Activated CD4-positive, alpha-beta T cell treated with anti-CD3 and anti-CD28 coated beads for 48 hours (primary cell): ENCODE measurements around the gene DPYD.

Source experiments
- DNase-seq: peaks from one replicate; pipeline ENCODE4 v3.0.0-alpha.2; 2020

The DPYD gene

DNA sequence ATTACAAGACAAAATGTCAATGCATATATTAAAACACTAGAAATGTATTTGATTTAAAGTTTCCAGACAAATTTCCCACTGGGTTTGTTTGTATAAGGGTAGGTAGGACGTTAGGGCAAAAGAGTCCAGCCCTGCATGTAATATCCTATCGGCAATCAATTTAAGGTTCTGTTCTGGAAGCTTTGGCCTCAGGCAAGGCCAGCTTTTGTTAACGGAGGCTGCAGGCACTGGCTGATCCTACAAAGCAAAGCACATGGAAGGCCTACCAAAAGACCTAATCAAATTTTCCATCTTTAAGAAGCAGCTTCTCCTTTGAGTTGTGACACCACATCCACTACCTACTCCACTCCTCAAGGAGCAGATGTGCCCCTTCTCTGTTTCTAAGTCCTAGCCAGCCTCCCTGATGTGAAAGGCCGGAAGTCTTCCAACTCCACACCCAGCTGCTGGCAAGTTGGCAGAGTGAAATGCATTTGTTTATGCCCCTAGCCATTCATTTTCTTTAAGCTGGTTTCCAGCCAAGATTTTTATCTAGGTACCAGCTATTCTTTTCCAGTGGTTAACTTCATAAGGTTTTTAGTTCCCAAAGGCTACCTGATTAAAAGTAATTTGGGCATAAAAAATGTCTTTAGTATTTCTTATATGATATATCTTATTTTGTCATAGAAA lies 746.7 kb downstream of the DPYD start:
- DNase-seq = no peak

DNA sequence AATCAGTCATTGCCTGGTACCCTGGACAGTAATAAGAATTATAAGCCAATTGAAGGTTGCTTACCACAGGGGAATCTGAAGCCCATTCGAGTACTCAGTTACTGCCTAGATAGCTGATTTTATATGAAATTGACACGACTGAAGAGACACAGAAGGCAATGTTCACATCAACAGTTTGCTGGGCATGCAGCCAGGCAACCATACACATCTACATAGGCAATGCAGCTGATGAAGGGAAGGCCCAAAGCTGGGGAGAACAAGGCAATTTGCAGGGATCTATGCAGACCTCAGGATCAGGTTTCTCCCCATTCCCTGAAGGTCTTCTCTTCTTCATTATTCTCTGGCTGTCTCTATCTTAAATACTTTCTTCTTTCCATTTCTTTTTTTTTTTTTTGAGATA lies 750.5 kb downstream of the DPYD start:
- no peak for DNase-seq

- DNase-seq = no peak
Measured at GRCh38 chr1:97168056-97168455, 752.8 kb downstream of the DPYD start.

GRCh38 chr1:97167246-97167645 lies 753.6 kb downstream of the DPYD start:
- DNase-seq = no peak

GRCh38 chr1:97166626-97167025 lies 754.2 kb downstream of the DPYD start:
- no peak for DNase-seq

DNA sequence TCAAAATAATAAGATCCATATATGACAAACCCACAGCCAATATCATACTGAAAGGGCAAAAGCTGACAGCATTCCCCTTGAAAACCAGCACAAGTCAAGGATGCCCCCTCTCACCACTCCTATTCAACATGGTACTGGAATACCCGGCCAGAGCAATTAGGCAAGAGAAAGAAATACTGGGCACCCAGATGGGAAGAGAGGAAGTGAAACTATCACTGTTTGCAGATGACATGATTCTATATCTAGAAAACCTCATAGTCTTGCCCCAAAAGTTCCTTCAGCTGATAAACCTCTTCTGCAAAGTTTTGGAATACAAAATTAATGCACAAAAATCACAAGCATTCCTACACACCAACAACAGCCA lies 756.6 kb downstream of the DPYD start:
- no peak for DNase-seq

- DNase-seq = no peak
Measured at GRCh38 chr1:97163591-97164275, 757.1 kb downstream of the DPYD start.

- no peak for DNase-seq
Measured at GRCh38 chr1:97160818-97161217, 760.0 kb downstream of the DPYD start.

GRCh38 chr1:97159342-97159741 lies 761.5 kb downstream of the DPYD start:
- no peak for DNase-seq

- no peak for DNase-seq
Measured at GRCh38 chr1:97158691-97159096, 762.1 kb downstream of the DPYD start.

DNA sequence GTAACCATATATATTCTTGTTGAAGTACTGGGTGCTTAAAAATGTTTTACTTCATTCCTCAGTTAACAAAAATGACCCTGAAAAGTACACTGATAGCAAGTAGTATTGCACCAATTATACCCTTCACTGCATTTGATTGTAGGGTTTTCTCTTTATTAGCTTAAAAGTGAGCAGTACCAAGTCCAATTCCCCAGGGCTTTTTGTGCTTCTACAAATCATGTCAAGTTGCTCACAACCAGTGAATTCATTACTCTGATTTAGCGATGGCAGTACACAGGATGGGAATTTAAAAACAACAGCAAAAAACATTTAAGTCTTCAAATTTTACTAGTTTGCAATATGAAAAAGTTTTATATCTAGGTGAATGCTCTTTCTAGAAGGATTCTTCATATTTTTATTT lies 762.8 kb downstream of the DPYD start:
- no peak for DNase-seq

DNA sequence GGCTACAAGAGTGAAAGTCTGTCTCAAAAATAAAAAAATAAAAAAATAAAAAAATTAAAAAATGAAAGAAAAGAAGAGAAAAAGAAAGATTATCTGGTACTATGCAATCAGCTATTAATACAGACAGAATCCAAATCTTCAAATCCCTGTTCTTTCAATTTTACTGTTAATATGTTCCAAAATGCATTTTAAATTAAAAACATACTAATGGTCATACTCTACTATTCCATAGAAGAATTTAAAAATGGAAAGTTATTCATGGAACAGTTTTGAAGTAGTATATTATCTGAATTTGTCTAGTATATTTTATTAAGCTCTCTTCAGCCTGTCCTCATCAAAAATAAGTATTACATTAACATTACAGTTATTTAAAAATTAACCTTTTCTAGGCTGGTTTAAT lies 769.2 kb downstream of the DPYD start:
- DNase-seq = no peak

GRCh38 chr1:97145321-97145956 lies 775.4 kb downstream of the DPYD start:
- DNase-seq = no peak

- no peak for DNase-seq
Measured at GRCh38 chr1:97144527-97144926, 776.3 kb downstream of the DPYD start.

- no peak for DNase-seq
Measured at GRCh38 chr1:97143236-97143882, 777.5 kb downstream of the DPYD start.

DNA sequence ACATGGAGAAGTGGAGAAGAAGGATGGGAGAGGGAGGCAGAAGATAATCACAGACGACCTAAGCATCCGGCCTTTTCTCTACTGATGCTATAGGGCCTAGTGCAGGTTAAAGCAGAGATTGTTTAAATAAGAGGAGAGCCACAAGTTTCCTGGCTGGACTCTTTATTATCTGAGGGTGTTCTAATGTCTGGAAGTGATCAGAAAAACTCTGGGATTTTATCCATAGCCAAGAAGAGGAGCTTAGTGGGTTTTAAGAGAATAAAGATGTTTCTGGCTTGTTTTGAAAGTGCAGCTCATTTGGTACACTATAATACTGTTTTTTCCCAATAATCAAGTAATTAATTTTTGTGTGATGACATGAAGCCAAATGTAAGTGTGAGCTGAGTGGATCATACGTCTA lies 780.2 kb downstream of the DPYD start:
- DNase-seq = no peak

DNA sequence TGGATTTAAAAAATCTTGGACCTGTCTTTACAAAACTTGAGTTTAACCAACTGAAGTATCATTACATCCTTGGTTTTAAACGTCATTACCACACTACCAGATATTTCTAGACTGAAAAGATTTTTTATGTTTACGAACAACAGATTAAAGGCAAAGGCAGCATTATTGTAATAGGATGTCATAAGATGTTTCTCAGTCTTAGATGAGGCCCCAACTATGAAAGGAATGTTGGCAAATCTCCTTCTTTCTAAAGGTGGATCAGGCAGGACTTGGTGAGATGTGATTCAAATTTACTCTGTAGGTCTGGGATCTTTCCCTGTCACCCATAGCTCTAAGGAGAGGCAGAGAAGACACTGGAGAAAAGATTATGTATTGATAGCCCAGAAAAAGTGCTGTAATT lies 781.3 kb downstream of the DPYD start:
- DNase-seq = no peak

- no peak for DNase-seq
Measured at GRCh38 chr1:97138515-97139032, 782.3 kb downstream of the DPYD start.

DNA sequence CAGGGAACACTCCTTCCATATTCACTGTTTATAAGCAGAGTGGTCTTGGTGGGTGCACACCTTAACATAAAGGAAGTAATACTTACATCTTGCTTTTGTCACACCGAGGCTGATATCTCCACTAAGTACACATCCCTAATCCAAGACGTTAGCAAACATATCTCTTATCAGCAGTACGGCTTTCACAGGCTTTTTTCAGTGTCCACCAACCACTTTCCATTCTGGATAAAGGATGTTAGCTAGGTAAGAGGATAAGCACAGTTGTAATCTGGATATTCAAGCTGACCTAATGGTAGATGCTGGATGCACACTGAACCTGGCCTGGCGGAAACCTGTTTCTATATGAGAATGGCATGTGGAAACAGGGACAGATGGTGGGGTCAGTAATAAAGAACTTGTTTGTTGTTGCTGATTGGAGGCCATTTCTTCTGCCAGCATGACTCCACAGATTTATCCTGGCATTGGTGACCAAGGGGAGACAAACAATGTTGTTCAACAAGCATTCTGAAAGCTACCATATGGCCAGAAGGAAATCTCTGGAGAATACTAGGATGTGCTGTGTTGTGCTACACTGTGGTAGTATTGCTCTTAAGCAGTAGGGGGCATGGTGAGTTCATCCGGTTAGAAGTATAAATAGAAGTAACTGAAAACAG lies 782.8 kb downstream of the DPYD start:
- peak; percentile 11 for DNase-seq

DNA sequence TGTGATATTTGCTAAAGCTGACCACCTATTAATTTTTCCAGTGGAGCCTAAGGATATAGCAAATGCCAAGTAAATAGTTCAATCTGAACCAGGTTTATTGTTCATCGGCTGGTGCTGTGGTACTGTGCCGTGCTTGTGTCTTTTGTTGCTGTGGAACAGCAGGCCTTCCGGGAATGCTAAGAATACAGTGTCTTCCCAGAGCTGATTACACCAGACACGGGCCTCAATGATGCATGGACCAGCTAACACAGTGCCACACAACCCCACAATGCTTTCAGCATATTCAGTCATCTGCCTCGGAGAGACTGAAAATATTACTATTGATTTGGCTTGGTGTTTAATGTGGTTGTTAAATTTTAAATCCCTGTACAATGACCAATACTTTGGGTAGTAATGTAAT lies 783.8 kb downstream of the DPYD start:
- no peak for DNase-seq

- DNase-seq = no peak
Measured at GRCh38 chr1:97135972-97136371, 784.9 kb downstream of the DPYD start.

GRCh38 chr1:97128426-97128825 lies 792.4 kb downstream of the DPYD start:
- DNase-seq = no peak
